GM21367 (cell line): ENCODE measurements around the gene MET.
"Not testable (repeated sequence)": the region's sequence is repeated elsewhere in the genome, so short reads cannot be mapped to it uniquely, and the experiment has no call there.

ENCODE experiments used
- ATAC-seq: cut with Tn5 transposase; IDR thresholded peaks from one replicate; pipeline ENCODE4 v1.9.1; 2021; ENCODE audit not compliant: unreplicated experiment

The MET gene

DNA sequence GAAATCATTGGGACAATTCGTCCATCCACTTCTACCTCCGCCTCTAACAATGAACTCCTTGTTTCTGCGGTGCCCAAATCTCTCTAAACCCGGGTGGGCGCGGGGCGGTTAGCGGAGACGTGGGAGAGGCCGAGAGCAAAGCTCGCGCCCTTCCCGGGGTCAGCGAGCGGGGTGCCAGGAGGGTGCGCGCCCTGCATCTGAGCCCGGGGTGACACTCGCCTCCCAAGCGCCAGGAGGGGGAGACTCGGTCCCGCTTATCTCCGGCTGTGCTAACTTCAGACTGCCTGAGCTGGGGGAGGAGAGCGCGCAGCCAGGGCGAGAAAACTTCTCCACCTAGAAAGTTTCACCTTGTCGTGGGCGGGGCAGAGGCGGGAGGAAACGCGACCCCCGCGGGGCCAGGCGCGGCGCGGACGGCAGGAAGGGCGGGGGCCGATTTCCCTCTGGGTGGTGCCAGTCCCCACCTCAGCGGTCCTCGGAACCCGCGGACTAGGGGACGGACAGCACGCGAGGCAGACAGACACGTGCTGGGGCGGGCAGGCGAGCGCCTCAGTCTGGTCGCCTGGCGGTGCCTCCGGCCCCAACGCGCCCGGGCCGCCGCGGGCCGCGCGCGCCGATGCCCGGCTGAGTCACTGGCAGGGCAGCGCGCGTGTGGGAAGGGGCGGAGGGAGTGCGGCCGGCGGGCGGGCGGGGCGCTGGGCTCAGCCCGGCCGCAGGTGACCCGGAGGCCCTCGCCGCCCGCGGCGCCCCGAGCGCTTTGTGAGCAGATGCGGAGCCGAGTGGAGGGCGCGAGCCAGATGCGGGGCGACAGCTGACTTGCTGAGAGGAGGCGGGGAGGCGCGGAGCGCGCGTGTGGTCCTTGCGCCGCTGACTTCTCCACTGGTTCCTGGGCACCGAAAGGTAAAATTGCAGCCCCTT is at the start of gene MET:
Gene MET, plus strand, starts transcription at position 516 of the 915 bp plus-strand sequence. CDS start 26,889 bp downstream, outside the sequence.
- peak; percentile 84 for ATAC-seq

- ATAC-seq, result no peak
Observed at GRCh38 chr7:116626886-116627285, 45.1 kb upstream of the MET start.

DNA sequence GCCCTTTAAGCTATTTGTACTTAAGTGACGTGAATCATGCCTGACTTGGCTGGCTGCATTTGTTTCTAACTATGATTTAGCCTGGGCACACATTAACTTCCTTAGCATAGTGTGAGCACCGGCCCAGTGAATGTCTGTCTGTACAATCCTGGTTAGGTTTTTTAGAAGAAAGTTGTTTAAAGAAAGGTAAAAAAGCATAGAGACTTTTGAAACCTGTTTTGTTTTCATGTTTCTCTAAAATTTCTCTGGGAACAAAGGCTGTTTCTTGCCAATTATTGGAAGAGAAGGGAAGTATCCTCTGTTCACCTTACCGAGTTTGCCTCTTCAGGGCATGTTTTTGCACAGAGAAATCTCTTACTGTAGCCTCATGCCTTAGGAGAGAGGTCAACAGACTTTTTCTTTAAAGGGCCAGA is 42.9 kb upstream of the MET start:
- ATAC-seq, result no peak

GRCh38 chr7:116630357-116630756 is 41.6 kb upstream of the MET start:
- peak; percentile 95 for ATAC-seq

- ATAC-seq, result peak; percentile 45
Observed at GRCh38 chr7:116630932-116631671, 40.9 kb upstream of the MET start.

DNA sequence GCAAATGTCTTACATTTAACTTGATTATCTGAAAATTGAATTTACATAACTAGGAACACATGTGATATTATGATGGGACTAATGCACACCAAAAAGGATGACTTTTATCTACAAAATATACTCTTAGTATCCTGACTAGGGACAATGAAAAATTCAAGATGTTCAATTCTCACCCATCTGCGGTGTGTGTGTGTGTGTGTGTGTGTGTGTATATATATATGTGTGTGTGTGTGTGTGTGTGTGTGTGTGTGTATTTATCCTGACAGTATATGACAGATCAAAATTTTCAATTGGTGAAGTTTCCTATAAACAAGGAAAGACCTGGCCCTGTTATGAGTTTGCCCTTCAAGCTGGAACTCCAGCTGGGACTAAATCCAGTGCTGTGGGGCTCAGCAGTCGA is 40.3 kb upstream of the MET start:
- ATAC-seq, result no peak

DNA sequence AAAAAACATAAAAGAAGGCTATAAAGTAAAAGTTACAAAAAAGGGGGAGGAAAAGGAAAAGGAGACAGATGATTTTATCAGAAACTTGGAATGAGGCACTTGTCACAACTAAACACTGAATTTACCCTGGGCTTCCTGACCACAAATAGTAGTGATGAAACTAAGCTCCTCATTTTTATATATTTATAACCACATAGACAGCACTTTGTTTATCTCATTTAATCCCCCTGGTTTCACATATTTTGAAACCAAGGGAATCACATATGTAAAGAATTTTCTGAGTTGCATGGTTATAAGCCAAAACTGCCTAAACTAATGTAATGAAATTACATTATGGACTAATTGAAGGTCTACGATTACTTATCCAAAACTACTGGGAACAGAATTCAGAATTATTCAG is 39.6 kb upstream of the MET start:
- ATAC-seq, result no peak

DNA sequence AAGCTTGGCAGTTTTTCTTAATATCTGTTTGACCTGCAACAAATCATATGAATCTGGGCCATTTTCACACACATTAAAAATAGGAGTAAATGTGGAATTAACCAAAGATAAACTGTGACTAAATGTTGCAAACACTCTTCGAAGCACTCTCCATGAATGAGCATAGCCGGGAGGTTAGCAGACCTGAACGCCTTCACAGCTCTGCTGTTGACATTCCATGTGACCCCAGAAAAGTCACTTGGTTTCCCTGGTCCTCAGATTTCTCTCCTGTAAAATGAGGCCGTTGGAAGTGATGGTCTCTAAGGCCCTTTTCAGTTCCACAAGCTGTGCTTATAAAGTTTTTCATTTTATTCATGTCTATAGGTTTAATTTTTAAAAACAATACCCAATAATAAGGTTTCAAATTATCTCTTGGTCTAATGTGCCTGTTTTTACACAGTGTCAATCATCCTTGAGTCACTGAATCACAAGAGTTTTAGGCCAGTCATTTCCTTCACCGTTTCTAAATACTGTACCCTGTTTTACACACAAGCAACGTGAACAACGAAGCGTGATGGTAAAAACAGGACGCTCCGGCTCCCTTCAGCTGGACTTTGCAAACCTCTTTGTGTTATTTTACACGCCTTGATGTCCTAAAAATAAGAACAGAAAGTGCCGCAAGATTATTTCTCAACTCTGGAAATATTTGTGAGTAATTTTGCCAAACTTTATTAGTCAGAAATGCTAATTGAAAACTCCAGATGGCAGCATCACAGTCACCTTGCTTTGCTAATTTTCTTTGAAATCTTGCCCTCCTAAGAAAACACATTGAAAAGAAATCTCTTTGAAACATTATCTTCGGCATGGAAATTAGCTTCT is 38.6 kb upstream of the MET start:
- ATAC-seq, result peak; percentile 28

DNA sequence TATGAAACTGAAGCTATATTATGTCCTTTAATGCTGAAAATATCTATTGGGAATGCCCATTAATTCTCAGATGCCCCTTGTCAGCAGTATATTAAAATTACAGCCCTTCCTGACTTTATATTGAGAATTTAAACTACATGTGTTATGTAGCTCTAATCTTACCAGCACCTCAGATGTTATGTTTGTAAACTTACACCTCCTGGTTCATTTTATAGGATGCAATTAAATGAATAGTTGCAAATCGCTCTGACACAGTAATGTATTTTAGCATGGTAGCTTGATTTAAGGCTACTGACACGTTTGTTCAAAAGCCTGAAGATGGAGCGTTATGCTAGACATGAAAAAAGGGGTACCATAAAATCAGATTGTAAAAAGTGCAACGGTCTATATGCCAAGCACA is 35.0 kb upstream of the MET start:
- no peak for ATAC-seq

DNA sequence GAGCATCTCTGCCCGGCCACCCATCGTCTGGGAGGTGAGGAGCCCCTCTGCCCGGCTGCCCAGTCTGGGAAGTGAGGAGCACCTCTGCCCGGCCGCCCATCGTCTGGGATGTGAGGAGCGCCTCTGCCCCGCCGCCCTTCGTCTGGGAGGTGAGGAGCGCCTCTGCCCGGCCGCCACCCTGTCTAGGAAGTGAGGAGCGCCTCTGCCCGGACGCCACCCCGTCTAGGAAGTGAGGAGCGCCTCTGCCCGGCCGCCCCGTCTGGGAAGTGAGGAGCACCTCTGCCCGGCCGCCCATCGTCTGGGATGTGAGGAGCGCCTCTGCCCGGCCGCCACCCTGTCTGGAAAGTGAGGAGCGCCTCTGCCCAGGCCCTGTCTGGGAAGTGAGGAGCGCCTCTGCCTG is 33.4 kb upstream of the MET start:
- not testable (repeated sequence) for ATAC-seq

GRCh38 chr7:116641551-116642153 is 30.3 kb upstream of the MET start:
- ATAC-seq, result no peak

DNA sequence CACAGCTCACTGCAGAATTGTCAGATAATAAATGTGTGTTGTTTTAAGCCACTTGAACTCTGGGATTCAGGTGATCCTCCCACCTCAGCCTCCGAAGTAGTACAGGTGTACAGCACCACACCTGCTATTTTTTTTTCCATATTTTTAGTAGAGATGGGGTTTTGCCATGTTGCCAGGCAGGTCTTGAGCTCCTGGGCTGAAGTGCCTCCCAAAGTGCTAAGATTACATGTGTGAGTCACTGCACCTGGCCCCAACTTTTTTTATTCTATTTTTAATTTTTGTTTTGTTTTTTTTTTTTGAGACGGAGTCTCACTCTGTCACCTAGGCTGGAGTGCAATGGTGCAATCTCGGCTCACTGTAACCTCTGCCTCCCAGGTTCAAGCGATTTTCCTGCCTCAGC is 28.8 kb upstream of the MET start:
- ATAC-seq, result not testable (repeated sequence)

DNA sequence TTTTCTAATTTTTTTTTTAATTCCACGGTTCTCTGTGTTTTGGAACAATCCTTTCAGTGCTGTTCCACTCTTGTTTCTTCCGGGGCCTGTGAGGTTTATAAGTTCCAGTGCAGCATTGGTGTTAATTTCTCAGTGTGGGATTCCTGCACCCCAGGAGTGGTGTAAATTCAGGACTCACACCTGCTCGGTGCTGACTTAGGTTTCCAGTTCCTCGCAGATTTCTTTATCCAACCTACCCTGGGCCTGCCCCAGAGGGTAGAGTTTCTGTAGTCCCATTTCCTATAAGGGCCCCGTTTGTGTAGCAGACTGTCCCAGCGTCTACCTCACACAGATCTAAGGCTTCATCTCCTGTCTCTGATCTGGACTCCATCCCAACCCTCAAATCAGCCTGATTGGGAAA is 27.4 kb upstream of the MET start:
- no peak for ATAC-seq

- ATAC-seq, result no peak
Observed at GRCh38 chr7:116647290-116647689, 24.7 kb upstream of the MET start.

DNA sequence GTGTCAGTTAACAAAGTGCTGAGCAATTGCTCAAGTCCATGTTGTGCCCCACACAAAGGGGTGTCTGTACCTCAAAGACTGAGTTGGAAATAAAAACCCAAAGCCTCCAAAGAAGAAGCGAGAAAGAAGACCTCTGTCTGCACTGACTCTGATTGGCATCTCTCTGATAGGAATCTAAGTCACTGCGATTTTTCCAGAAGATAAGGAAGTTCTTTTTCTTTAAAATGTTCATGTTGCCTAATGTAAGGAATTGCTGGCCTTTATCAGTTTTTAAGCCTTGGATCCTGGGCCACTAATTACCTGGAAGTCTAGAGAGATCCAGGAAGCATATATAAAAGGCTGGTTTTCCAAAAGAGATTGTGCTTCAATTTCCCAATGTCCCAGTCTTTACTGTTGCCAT is 24.1 kb upstream of the MET start:
- no peak for ATAC-seq

- ATAC-seq, result no peak
Observed at GRCh38 chr7:116650436-116650835, 21.6 kb upstream of the MET start.

GRCh38 chr7:116652793-116653192 is 19.2 kb upstream of the MET start:
- no peak for ATAC-seq

- no peak for ATAC-seq
Observed at GRCh38 chr7:116653204-116653603, 18.8 kb upstream of the MET start.

GRCh38 chr7:116653646-116654045 is 18.4 kb upstream of the MET start:
- no peak for ATAC-seq

- not testable (repeated sequence) for ATAC-seq
Observed at GRCh38 chr7:116659248-116659647, 12.7 kb upstream of the MET start.

DNA sequence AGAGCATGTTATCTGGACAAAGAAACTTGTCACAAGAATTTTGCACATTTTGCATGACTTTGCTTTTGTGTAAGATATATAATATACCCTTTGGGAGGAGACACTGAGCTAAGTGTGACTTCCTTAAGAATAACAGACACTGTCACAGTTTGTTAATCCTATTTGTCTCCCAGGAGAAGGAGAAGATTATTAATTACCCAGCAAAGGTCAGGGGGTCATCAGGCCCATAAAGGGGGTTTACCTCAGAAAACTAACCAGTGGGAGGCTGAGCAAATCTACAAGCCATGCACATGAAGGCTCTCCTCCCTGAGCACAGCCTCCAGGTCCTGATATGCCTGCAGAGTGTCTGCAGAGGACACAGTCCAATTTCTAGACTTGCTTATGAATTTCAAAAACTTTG is 10.1 kb upstream of the MET start:
- ATAC-seq, result no peak
